ENCODE measurements around the gene ATRAID.

DNA sequence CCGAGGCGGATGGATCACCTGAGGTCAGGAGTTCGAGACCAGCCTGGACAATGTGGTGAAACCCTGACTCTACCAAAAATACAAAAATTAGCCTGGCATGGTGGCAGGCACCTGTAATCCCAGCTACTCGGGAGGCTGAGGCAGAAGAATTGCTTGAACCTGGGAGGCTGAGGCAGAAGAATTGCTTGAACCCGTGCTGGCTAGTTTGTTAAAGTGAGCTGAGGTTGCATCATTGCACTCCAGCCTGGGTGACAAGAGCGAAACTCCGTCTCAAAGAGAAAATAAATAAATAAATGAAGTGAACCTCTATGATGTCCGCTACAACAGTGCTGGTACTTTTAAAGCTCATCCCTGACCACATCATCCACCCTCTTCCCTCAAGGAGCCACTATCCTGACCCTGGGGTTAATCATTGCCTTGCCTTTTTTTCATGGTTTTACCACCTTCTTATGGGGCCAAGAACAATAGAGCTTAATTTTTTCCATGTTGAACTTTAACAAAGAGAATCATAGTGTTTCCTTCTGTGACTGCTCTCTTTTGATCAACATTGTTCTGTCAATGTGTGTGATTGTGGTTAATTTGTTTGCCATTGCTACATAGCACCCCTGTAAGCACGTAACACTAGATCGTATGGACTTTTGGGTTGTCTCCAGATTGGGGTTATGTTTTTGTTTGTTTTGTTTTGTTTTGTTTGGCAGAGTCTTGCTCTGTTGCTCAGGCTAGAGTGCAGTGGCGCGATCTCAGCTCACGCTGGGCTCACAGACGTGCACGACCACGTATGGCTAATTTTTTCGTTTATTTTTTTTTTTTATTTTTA lies 17.1 kb upstream of the ATRAID start:
- no peak for TF ChIP-seq ARNT (IDR thresholded peaks at IDR 0.05)
- TF ChIP-seq SUZ12 (IDR thresholded peaks at IDR 0.05), result no peak
- no peak for TF ChIP-seq FOXA1 (IDR thresholded peaks at IDR 0.05)
- no peak for TF ChIP-seq SP1 (IDR thresholded peaks at IDR 0.05)

Data from HEK293T (cell line).